Right hindlimb (tissue), 1 donor: ENCODE data around the gene MTIF3.

Experiments
- DNase-seq: peaks from one replicate; pipeline ENCODE4 v3.0.0-alpha.2; 2018

Gene MTIF3, protein sequence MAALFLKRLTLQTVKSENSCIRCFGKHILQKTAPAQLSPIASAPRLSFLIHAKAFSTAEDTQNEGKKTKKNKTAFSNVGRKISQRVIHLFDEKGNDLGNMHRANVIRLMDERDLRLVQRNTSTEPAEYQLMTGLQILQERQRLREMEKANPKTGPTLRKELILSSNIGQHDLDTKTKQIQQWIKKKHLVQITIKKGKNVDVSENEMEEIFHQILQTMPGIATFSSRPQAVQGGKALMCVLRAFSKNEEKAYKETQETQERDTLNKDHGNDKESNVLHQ

DNA sequence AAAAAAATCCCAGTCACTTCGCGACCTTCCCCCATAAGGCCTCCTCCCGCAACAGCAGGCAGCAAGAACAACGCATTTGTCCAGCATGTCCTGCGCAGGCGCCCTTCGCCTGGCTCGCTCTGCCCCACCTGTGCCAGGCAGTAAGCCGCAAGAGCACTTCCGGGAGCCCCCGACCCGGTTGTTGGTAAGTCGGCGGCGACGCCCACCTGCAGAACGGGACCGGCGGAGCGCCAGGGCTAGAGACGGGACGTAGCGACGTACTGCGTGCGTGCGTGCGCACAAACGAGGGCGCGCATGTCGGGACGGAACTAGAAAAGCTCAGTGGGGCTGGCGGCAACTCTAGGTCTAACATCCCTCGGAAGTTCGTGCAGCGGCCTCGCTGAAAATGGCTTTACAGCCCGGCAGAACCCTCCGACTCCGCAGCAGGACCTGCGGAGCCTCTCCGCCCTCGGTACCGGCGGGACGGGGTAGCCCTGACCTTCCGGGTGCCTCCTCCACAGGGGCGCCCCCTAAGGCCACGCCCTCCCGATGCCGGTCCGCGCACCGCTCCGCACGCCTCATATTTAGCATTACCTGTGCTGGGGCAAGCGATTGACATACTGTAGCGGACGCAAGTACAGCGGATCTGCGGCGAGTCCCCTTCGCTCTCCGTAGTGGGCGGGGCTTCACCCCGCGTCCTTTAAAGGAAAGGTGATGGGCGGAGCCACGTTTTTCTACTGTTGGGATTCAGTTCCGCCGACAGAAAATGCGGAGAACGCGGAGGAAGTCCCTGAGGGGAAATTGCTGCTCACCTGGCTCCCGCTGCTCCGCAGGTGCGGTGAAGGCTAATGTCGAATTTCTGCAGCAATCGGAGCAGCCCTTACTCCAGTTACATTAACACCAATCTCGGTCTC is at the start of gene MTIF3:
TSS of gene MTIF3 (minus strand) at position 629 of the 893 bp plus-strand sequence. CDS start 10,116 bp downstream, outside the sequence.
- peak; percentile 94 for DNase-seq

DNA sequence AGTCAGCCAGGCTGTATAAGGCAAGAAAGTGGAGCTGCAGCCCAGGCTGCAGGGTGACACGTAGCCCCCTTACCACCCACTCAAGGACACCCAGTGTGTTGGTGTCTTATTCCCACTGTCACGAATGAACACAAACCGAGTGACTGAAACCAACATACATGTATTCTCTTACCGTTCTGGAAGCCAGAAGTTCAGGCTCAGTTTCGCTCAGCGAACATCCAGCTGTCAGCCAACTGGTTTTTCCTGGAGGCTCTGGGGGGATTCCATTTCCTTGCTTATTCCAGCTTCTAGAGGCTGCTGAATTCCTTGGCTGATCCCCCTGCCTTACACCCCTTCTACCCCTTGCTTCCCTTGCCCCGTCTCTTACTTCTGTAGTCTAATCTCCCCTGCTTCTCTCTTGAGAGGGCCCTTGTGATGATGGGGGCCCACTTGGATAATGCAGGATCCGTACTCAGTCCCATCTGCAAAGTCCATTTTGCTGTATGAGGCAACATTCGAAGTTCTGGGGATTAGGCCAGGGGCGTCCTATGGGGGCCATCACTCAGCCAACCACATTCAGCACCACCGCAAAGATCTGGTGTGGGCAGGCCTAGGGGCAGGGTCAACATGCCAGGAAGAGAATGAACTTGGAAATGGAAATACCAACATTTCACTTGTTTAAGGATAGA is 47.3 kb upstream of the MTIF3 start:
- DNase-seq: peak; percentile 73

DNA sequence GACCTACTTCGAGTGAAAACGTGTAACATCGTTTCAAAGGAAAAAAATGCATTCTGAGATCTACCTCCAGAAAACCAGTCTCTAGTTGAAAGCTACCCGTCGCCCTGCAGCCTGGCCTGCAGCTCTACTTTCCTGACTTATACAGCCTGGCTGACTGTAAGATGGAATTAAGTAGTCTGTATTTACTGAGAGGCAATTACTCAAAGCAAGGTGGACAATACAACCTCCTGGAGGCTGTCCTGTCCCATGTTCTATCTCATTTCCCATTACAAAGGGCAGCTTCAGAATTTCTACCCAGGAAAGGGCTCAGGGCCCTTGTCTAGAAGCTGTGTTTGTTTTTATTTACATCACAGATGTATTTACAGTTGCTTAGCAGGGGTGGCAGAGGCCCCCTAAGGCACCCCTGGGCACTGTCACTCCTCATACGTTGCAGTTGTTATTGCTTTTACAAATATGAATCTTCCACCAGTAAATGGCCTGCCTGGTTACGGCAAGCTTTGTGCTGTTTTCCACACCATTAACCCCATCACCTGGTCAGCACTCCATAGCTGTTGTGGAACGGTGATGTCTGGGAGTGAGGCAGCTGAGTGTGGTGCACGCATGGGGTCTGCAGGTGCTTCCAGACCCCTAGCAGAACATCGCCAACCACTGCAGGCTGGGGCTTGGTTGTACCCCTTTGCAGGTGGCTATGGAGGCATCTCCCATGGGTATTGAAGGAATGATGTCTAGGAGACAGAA is 46.3 kb upstream of the MTIF3 start:
- no peak for DNase-seq

DNA sequence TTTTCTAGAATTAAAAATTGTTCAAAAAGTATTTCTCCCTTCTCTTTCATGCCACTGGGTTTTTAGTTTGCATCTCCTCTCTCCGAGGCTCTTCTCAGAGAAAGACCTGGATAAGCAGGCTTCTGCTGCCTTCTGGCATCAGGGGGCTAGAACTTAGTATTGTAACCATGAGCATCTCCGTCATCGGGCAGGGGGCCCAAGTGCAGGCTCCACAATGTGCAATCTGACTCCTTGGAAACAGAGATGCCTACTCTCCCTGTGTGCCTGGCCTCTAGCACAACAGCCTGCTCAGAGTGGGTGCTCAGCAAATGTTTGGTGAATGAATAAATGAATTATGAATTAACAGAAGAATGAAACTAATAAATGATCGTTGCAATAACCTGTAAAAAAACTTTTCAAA is 45.6 kb upstream of the MTIF3 start:
- DNase-seq: no peak

DNA sequence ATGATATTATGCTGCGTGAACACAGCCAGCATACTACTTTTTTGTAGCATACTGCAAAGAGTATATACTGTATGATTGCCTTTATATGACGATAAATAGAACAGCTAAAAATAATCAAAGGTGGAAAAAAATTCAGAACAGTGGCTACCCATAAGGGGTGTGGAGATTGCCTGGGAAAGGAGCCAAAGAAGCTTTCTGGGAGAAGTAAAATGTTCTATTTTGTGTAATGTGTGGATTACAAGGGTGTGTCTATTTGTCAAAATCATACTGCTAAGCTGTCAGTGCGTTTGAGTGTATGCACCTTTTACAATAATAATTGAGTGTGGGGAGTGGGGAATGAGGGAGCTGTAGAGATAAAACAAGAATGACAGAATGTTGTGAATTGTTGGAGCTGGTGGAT is 45.2 kb upstream of the MTIF3 start:
- DNase-seq: no peak

DNA sequence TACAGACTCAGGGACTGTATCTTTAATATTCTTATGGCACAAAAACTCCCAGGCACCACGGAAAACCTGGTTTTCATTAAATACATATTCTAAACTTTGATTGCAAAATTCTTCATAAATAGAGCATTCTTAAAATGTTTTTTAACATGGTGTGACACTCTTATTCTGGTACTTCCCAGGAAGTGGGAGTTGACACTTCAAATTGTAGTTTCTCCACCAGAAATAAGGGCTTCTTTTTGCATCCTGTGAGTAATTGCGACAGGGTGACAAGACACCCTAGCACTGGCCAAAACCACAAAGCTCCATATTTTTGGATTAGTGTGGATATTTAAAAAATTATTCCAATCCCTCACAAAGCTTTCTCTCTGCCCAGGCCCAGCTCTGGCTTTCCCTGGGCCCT is 43.6 kb upstream of the MTIF3 start:
- no peak for DNase-seq

DNA sequence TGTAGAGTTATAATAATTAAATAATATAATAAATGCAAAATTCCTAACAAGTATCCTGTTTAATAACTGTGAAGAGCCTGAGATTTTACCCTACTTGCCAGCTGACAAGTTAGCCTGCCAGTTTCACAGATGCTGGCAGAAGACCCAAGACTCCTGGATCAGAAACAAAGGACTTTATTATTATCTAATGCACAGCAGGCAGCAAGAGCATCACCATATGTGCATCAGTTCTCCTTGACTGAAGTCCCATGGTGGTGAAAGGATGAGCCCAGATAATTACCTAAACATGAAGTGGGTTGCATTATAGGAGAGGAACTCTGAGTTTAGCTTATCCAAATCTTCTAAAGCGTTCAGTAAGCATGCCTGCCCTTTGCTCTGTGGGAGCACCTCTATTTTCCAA is 39.1 kb upstream of the MTIF3 start:
- peak; percentile 39 for DNase-seq

DNA sequence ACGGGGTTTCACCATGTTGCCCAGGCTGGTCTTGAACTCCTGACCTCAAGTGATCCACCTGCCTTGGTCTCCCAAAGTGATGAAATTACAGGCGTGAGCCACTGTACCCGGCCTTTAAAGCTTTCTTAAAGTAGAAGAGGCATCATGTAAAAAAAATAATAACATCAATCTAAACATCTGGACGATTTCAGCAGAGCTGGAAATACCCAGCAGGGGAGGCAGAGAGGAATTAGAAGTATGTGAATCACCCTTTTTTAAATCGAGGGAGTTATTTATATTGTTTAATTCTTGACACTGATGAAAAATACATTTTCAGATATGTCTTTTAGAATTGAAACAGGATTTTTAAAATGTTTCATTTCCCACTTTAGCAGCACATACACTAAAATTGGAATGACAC is 37.4 kb upstream of the MTIF3 start:
- DNase-seq: no peak

DNA sequence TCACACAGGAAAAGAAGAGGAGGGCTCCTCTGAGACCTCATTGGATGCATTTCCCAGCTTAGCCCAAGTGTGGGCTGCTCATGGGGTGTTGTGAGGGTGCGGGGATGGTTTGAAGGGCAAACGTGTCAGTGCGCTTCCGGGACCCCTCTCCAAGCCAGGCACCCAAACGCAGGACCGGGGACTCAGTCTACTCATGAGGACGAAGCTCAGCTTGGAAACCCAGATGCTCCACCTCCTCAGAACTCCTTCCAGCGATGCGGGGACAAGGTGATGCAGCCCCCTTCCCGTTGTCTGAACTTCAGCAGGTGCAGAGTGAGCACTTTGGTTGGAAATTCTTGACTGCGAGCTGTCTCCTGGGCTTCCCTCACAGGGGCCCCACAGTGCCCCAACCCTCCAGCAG is 33.1 kb upstream of the MTIF3 start:
- no peak for DNase-seq

DNA sequence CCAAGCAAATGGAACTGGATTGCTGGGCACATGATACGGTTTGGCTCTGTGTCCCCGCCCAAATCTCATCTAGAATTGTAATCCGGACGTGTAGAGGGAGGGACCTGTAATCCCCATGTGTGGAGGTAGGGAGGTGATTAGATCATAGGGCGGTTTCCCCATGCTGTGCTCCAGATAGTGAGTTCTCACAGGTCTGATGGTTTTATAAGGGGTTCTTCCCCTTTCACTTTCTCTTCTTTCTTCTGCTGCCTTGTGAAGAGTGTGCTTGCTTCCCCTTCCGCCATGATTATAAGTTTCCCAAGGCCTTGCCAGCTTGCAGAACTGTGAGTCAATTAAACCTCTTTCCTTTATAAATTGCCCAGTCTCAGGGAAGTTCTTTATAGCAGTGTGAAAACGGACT is 32.6 kb upstream of the MTIF3 start:
- no peak for DNase-seq

DNA sequence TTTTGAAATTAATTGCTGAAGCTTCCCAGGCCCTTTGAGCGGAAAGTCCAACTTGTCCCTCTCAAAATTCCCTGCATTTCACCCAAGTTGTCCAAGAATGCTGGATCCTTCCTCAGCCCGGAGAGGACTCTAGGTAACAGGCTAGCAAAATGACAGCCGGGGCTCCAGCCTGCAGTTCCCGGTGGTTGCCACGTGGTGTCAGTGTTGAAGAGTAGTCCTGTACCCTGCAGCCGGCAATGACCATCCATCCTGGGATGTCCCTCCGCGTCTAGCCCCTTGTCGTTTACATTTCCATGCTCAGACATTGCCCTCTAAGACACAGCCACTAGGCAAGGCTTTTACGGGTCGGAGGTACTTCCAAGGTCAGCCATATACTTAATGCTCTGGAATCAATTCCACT is 31.4 kb upstream of the MTIF3 start:
- DNase-seq: no peak

DNA sequence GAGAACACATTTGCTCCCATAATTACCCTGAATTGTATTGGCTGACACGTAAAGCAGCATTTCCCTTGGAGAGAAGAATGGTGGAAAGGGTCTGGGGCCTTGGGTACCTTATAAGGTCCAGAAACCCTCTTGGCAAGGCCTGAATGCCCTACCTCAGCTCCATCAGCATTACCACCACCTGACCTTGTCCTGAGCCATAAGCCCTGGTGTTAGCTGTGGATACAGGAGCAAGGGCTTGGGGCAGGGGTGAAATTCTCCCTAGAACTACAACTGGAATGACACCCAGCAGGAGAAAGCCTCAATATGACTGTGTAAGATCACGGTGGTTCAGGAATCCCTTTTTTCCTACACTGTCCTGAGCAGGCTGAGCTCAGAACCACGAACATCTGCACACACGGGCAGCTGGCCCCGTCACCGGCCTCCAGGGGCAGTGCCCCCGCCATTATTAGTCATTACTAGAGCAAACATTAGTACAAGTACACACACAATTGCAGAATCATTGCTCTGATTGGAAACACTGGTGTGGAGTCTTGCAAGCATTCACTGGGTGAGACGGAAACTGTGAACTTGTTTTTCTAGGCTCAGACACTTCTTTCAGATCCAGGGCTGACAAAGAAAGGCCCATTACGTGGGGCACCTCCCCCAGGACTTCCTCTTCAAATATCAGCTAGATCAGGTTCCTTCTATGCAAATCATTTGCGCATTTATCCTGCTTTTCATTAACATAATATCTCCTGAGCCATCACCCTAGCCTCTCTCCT is 26.8 kb upstream of the MTIF3 start:
- DNase-seq: no peak

DNA sequence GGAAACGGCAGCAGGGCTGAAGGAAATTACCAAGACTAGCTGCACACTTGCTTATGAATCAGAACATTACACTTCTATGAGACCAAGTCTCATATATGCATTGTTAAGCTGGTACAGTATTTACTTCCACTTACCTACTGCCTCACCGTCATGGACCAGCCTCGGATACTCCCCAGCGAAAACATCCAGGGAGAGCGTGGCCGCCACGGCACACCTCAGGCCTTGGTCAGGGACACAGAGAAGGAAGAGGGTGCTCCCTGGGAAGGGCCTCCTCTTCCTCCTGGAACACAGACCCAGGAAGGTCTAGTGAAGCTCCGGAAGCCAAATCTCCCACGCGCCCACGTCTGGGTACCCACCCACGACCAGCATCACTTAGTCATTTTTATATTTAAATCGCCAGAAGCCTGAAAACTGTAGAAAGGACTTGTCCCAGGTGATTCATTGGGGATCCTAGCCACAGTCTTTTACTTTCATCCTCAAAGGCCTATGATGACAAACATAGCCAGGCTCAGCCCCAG is 24.4 kb upstream of the MTIF3 start:
- no peak for DNase-seq

DNA sequence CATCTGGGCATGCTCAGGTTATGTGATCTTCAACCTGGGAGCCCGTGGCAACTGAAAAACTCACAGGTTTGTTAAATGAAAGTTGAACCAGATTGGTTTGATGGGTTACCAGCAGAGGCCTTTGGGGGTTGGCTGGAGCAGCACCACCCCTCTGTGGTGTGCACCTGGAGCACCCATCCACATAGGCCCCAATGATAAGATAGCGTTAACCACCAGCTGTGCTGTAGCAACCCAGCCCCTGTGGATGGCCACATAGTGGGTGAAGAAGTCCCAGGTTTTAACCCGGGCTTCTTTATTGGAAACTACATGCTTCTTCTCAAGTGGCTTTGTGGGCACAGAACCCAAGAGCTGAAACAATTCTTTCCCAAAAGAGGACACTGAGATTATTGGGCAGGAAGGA is 22.6 kb upstream of the MTIF3 start:
- DNase-seq: no peak

DNA sequence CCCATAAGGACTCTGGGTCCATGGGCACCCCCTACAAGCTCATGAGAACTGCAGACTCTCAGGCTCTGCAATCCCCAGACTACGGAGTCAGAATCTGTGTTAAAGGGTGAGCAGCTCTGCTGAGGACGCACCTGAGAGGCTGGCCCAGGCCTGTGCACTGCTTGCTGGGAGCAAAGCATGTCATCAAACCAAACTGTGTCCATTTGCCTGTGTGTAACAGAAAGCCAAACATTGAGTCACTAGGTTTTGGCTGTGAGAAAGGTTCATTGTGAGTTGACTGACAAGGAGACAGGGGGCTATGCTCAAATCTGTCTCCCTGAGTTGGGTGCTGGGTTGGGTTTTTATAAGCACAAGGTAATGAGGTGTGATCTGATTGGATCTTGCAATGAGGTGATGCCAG is 22.1 kb upstream of the MTIF3 start:
- no peak for DNase-seq

DNA sequence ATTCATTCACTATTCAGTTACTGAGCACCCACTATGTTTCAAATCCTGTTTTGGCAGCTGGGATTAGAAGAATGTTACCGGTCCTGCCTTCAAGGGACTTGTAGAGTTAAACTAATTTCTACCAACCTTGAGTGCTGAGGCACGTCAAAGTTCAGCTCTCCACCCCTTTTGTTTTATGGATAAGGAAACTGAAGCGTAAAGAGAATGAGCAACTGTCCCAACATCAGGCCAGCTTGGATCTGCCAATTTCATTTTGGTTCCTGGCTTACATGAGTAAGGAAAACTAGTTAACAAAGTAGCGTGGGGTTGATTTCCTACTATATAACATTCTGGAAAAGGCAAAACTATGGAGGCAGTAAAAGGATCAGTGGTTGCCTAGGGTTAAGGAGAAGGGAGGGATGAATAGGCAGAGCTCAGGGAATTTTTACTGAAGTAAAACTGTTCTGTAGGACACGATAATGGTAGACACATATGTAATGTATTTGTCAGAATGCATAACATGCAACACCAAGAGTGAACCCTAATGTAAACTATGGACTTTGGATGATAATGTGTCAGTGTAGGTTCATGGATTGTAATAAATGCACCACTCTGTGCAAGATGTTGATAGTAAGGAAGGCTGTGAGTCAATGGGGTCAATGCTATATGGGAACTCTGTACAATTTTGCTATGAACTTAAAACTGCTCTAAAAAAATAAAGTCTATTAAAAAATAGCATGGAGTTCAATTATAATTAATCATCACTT is 19.9 kb upstream of the MTIF3 start:
- no peak for DNase-seq

DNA sequence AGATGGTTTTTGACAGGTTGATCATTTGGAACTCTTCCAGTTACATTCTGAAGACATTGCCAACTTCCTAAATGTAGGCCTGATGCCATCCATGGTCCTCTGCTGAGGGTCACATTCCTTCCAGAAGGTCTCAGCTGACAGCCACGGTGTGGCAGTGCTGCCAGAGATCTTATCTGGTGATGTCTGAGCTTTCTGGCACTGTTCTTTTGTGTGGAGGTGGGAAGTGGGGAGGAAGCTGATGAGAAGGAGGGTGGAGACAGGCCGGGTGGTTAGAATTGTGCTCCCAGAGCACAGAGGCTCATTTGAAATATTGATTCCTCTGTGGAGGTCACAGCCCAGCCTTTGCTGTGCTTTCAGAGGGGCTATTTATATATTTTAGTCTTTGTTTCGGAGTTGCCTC is 16.1 kb upstream of the MTIF3 start:
- no peak for DNase-seq

DNA sequence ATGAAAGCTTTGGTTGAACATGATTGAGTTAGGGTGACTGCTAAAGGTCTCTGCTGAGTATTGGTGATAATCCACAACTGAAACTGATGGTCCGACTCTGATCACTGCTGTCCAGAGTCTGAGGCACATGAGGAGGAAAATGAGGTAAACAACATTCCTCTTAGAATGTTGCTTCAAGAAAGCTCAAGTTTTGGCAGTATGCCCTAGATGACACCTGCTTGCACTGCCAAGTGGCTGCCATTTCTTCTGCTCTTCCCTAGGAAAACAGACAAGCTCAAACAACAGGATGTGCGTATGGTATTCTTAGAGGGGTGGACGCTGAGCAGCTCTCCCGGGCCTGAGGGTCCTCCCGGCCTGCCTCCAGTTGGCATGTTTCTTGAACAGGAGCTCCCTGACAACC is 15.2 kb upstream of the MTIF3 start:
- no peak for DNase-seq

DNA sequence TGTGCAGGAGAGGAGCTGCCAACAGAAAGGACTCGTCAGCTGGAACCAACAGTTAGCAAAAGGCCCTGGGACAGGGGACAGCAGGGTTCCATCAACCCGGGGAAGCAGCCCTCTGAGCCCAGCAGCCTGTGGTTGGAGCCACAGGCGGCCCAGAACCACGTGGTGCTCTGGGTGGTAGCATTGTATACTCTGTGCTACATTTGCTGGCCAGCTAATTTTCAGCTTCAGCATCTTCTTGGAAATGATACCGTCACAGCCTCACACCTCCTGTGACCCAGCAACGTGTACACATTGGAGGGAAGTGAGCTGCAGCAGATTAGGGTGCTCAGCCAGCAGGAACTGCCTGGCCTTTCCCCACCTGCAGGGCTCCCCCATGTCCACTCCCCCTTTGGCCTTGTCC is 13.1 kb upstream of the MTIF3 start:
- no peak for DNase-seq

DNA sequence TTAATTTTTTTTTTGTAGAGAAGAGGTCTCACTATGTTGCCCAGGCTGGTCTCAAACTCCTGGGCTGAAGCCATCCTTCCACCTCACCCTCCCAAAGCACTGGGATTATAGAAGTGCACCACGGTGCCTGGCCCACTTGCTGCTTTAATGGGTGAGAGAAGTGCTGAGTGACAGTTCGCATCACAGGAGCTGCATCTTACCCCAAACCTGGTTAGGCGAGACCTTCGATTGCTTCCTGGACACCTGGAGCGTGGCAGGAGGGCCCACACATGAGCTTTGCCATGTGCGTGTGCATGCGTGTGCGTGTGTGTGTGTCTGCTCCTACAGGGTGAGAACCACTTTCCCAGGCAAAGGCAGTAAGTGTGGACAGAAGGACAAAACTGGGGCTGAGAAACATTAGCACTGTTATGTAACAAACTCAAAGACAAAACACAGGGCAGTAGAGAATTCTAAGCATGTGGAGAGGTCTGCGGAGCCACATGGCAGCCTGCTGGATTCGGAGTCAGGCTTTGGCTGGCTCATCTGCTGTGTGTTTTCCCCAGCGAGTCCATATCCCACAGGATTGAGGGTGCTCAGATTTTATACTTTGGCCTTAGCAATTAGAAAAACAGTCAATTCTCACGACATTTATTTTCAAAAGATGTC is 11.7 kb upstream of the MTIF3 start:
- DNase-seq: no peak

DNA sequence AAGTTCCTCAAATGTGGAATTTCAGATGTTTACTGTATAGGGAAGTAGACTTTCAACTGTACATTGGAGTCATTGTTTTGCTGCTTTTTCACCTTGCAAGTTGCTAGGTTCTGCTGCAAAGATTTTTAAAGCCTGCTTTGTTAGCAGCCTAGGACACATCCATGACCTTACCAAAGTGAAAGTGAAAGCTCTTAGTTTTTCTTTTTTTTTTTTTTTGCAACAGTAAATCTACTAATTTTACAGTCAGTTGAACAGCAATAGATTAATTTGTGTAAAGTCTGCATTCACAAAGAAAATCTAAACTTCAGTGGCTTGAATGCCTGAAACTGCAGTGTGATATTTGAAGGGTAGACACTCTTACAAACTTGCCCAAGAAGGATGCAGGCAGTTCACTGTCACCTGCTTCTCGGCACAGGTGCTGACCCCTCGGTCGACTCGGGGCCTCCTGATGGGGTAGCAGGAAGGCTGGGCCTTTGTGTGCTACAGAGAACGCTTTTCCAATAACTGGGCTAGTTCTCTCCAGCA is 5.0 kb upstream of the MTIF3 start:
- no peak for DNase-seq
